ENCODE measurements around the gene DPH1. TPM values are rescaled to one million over a fixed set of nuclear protein-coding genes. Genes with fewer than 3 reads are reported as not detected.

The DPH1 gene
- total and polyA plus RNA-seq, 2 of the 4 experiments (the other 2 are of a cell fraction): 24.4 to 49.9 TPM

- TF ChIP-seq MAFK (IDR thresholded peaks at IDR 0.05; ENCODE audit: low read depth, low read length): no peak
Observed at GRCh38 chr17:2027528-2028233, 2.3 kb upstream of the DPH1 start (continued).

GRCh38 chr17:2028234-2028614, 1.7 kb upstream of the DPH1 start:
- Histone ChIP-seq H3K4me1 (ENCODE audit: control insufficient read depth, insufficient read depth, low read length) (peaks cover 5% of the 10 kb centered on the region), H3K27ac (ENCODE audit: insufficient read depth, low read length) (no peak overlapping the region), H2BK5ac (ENCODE audit: low read depth, low read length, poor library complexity, severe bottlenecking) (no peak overlapping the region), H3K23ac (ENCODE audit: low read depth, low read length) (no peak overlapping the region), H3K79me1 (ENCODE audit: low read depth in 1 of 2, low read length in 2 of 2) (peaks cover 12 to 29% of the 10 kb centered on the region in 2 experiments), H2BK120ac (ENCODE audit: low read depth, low read length) (no peak overlapping the region), H3K4me3 (ENCODE audit: insufficient read depth, low read depth, low read length) (no peak overlapping the region), H4K20me1 (ENCODE audit: insufficient read depth, low read length) (peaks cover 3% of the 10 kb centered on the region; the same call in 1 of the 2 replicates), H2AFZ (replicated peaks; ENCODE audit: low read length, poor library complexity) (peak overlapping the region; percentile 3), H2BK20ac (ENCODE audit: low read depth, low read length) (no peak overlapping the region), H3K9ac (ENCODE audit: low read depth, low read length) (no peak overlapping the region), H3K9me1 (ENCODE audit: insufficient read depth, low read length) (peaks cover 10% of the 10 kb centered on the region; the same call in 1 of the 2 replicates), H3K18ac (ENCODE audit: low read depth, low read length) (no peak overlapping the region), H2BK15ac (ENCODE audit: low read depth, low read length) (no peak overlapping the region), H3K56ac (ENCODE audit: extremely low read depth, insufficient read depth, low read length) (no peak overlapping the region), H4K8ac (ENCODE audit: low read depth in 2 of 2, low read length in 2 of 2) (no peak overlapping the region), H3K14ac (replicated peaks; ENCODE audit: low read depth, low read length) (no peak overlapping the region), H3K4me2 (ENCODE audit: low read depth, low read length) (no peak overlapping the region), H3K36me3 (ENCODE audit: control insufficient read depth, insufficient read depth, low read length) (no peaks in the 10 kb centered on the region), H4K5ac (ENCODE audit: low read depth, low read length) (no peak overlapping the region), H3K4ac (ENCODE audit: low read depth, low read length) (no peak overlapping the region), H3K9me3 (ENCODE audit: control insufficient read depth, insufficient read depth, low read length) (no peaks in the 10 kb centered on the region), H2AK5ac (ENCODE audit: low read depth, low read length) (no peak overlapping the region), H4K91ac (ENCODE audit: insufficient read depth, low read depth, low read length) (no peak overlapping the region), H3K27me3 (ENCODE audit: control insufficient read depth, insufficient read depth, low read length) (peaks cover 33% of the 10 kb centered on the region), H2AK9ac (replicated peaks; ENCODE audit: low read depth, low read length, poor library complexity) (no peak overlapping the region)
- BruUV-seq (replicated peaks): no TSS peak
- DNase-seq (no peak), ATAC-seq (ENCODE audit: low read depth) (no peak)
- dilution Hi-C loops (cut with HindIII; ENCODE audit: low sequenced_read_pairs, unreplicated experiment): no loop called here
- TF ChIP-seq RFX5 (IDR thresholded peaks at IDR 0.05; ENCODE audit: low read depth, low read length) (no peak), SMC3 (IDR thresholded peaks at IDR 0.05; ENCODE audit: low read depth, low read length) (no peak), CTCF (conservative IDR thresholded peaks at IDR 0.05; ENCODE audit: low read depth, low read length) (no peak), RCOR1 (IDR thresholded peaks at IDR 0.05; ENCODE audit: insufficient replicate concordance, low read length) (no peak), BHLHE40 (IDR thresholded peaks at IDR 0.05; ENCODE audit: low read depth, low read length) (no peak), MAZ (IDR thresholded peaks at IDR 0.05; ENCODE audit: borderline replicate concordance, low read depth, low read length) (no peak), FOS (IDR thresholded peaks at IDR 0.05; ENCODE audit: low read depth, low read length) (no peak), MXI1 (IDR thresholded peaks at IDR 0.05; ENCODE audit: borderline replicate concordance, low read depth, low read length) (no peak)
- WGBS, 2 experiments (ENCODE audit: extremely low coverage in 2 of 2, insufficient read length in 1 of 2): 56% methylated on average over 3 of the region's 5 CpGs; no CpG with 5 or more reads in 1 of the 2 experiments
- in situ Hi-C loops (cut with MboI; ENCODE audit: low sequenced_read_pairs): loop anchor here (5.0 to 25.0 kb wide), 2 partner anchors 116 to 316 kb away; partner anchors contain the start of genes TLCD2 and WDR81
- CTCF ChIA-PET: interaction anchor here (1.3 kb wide), 1 partner anchor 119 kb away, joined by 5 read pairs; no protein-coding TSS in a partner anchor
- intact Hi-C loops (cut with micrococcal nuclease): no loop called here
- POLR2A ChIA-PET (ENCODE audit: unreplicated experiment): no interaction called here
